NCI-H2227 treated with DMSO at 0.1 percent for 48 hours (cell line): ENCODE measurements around the gene TXNDC12.
"Not testable (repeated sequence)": the region's sequence is repeated elsewhere in the genome, so short reads cannot be mapped to it uniquely, and the experiment has no call there.

Source experiments
- DNase-seq: peaks from one replicate; lab custom pipeline; 2025; lab: John Stamatoyannopoulos, UW

The TXNDC12 gene

DNA sequence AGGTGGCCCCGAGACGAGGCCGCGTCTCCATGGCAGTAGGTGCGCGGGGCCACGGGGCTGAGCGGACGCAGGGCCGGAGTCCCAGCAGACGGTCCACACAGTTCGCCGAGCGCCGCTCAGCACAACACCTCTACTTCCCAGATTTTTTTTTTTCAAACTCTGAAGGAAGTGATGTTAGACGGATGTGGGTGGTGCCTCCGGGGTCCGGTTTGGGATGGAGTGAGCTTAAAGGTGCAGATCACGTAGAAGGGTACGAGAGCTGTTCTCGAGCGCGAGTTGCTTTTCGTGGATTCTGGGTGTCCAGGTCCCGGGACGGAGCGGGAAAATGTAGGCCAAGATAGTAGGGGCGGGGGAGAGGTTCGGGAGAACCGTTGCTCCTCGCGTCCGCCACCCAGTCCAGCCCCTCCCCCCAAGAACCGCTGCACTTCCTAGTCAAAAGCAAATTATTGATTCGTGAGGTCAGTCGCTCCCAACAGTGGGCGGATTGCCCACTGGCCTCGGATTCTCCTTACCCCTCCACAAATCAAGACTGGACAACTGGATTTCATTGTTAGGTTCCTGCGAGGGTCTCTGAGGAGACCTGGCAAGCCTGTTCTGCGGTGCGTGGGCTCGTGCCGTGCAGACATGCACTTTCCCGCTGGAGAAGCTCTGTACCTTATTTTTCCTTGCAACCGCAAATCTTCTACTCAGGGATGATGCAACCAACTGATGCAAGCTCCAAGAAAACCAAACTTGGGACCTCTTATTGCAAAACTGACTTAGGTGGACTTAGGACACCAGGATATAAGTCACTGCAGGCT is at the start of gene TXNDC12:
Gene TXNDC12, minus strand, starts transcription at position 126 of the 800 bp plus-strand sequence. Its CDS starts 95 bp downstream, at position 31.
- peak; percentile 95 for DNase-seq

DNA sequence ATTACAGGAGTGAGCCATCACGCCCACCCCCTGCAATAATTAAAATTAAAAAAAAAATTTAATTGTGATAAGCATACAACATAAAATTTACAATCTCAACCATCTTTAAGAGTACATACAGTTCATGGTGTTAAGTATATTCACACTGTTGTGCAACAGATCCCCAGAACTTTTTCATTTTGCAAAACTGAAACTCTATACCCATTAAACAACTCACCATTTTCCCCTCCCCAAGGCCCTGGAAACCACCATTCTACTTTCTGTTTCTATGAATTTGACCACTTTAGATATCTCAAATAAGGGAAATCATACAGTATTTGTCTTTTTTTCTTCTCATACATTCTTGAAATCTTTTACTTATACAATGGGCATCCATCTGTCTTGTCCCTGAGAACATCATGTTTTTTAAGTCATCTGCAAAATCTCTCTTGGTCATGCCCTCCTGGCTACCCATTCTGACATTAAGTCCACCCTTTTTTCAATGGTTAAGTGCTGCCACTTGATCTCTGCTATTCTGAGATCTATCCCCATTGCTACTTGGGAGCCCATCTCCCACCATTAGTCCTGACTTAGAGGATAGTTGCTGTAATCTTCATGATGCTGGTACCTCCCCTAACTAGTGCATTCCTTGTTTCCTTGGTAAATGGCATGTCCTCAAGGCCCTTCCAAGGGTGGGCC is 47.5 kb upstream of the TXNDC12 start:
- no peak for DNase-seq

DNA sequence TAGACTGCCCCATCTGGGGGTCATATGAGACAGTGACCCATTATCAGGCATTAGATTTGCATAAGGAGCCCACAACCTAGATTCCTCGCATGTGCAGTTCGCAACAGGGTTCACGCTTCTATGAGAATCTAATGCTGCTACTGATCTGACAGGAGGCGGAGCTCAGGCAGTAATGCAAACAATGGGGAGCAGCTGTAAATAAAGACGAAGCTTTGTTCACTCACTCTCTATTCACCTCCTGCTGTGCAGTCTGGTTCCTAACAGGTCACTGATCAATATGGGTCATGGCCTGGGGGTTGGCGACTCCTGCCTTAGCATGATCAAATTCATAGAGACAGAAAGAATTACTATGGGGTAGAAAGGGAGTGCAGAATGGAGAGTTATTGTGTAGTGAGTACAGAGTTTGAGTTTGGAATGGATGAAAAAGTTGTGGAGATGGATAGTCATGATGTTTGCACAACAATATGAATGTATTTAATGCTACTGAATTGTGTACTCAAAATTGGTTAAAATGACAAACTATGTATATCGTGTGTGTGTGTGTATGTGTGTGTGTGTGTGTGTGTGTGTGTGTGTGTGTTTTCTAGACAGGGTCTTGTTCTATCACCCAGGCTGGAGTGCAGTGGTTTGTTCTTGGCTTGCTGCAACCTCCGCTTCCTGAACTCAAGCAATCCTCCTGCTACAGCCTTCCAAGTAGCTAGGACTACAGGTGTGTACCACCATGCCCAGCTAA is 43.3 kb upstream of the TXNDC12 start:
- DNase-seq, result peak; percentile 55

DNA sequence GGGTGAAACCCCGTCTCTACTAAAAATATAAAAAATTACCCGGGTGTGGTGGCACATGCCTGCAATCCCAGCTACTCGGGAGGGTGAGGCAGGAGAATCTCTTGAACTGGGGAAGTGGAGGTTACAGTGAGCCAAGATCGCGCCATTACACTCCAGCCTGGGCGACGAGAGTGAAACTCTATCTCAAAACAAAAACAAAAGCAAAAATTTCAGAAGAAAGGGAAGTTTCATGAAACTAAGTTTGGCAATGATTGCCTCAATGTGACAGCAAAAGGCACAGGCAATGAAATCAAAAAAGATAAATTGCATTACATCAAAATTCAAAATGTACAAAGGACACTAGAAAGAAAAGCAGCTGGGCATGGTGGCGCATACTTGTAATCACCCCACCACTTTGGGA is 41.2 kb upstream of the TXNDC12 start:
- no peak for DNase-seq

DNA sequence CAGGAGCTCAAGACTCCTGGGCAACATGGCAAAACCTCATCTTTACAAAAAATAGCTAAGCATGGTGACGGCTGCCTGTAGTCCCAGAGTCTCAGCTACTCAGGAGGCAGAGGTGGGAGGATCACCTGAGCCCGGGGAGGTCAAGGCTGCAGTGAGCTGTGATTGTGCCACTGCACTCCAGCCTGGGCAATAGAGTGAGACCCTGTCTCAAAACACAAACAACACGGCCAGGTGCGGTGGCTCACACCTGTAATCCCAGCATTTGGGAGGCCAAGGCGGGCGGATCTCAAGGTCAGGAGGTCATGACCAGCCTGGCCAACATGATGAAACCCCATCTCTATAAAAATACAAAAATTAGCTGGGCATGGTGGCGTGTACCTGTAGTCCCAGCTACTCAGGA is 39.3 kb upstream of the TXNDC12 start:
- DNase-seq, result not testable (repeated sequence)

DNA sequence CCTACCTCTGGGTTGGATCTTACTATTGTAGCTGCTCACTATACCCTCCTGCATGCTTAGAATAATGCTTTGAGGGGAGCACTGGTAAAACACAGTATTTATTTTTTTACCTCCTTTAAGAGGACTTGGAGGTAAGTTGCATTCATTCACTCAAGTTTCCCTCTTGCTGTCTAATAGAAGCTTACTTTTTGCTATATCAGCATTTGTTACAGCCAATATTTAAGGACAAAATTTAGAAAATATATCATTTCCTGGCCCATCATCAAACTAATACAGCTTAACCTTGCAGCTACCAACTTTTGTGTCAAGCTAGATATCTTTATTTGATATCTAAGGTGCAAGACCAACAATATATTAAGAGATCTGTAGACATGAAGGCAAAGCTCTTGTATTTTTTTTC is 32.9 kb upstream of the TXNDC12 start:
- not testable (repeated sequence) for DNase-seq

DNA sequence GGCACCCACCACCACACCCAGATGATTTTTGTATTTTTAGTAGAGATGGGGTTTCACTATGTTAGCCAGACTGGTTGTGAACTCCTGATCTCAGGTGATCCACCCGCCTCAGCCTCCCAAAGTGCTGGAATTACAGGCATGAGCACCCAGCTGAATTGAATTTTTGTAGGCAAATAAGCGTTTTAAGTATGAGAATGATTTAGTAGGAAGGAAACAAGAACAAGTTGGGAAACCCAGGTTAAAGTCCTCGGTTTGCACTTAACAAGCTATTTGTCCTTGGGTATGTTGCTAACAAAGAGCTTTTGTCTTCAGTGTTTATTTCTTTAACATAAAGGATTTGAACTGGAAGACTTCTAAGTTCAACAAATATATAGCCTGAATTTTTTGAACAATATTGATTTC is 25.0 kb upstream of the TXNDC12 start:
- DNase-seq, result no peak

DNA sequence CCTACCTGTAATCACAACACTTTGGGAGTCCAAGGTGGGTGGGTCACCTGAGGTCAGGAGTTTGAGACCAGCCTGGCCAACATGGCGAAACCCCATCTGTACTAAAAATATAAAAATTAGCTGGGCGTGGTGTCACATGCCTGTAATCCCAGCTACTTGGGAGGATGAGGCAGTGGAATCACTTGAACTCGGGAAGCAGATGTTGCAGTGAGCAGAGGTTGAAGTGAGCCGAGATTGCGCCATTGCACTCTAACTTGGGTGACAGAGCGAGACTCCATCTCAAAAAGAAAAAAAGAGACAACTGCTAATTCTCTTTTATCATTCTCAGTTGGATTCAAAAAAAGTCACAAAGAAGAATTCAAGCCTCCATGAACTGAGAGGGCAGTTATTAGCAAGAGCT is 22.3 kb upstream of the TXNDC12 start:
- DNase-seq, result not testable (repeated sequence)

DNA sequence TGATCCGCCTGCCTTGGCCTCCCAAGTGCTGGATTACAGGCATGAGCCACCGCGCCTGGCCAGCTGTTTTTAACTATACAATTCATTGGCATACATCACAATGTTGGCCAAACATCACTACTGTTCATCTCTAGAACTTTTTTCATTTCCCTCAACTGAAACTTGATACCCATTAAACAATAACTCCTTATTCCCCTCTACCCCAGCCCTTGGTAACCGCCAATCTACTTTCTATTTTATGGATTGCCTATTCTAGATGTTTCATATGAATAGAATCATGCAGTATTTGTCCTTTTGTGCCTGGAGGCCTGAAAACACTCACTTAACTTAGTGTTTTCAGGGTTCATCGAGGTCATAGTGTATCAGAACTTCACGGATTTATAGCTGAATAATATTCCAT is 17.3 kb upstream of the TXNDC12 start:
- DNase-seq, result no peak

DNA sequence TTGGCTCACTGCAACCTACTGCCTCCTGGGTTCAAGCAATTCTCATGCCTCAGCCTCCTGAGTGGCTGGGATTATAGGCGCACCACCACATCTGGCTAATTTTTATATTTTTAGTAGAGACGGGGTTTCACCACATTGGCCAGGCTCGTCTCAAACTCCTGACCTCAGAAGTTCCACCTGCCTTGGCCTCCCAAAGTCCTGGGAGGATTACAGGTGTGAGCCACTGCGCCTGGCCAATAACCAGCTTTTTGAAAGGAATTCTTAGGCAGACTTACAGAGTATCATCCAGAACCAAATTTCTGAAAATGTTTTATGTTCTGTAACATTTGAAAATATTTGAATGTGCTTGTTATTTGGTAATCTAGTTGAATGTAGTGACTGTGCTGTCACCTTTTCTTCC is 15.7 kb upstream of the TXNDC12 start:
- no peak for DNase-seq

DNA sequence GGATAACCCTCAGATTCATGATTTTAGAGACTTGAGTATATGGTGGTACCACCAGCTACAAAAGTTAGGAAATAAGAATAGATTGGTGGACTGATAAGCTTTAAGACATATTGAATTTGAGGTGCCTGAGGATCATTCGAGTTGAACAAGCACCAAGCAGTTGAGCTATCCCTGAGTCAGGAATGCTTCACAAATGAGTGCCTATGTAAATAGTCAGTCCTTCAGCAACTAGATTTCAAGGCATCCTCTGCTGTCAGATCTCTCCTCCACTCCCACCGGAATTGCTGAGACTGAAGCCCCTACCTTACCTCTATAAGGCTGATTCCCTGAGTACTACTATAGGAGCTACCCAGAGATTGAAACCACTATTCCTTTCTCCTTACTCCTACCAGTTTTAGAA is 8.2 kb upstream of the TXNDC12 start:
- no peak for DNase-seq

DNA sequence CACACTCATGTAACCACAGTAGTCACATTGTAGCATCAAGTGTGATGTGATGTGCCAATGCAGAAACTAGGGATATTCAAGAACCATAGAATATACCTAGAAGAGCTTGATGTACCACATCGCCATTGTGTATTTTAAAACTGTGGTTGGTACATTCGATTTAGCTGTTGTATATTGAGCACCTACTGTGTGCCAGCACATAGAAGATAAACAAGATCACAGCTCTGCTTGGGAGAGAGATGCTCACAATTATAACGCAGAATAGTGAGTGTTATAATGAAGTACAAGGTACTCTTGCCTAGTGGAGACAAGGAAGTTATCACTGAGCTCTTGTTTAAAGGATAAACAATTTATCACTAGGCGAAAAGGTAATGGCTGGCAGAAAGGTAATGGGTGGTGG is 5.8 kb upstream of the TXNDC12 start:
- no peak for DNase-seq

DNA sequence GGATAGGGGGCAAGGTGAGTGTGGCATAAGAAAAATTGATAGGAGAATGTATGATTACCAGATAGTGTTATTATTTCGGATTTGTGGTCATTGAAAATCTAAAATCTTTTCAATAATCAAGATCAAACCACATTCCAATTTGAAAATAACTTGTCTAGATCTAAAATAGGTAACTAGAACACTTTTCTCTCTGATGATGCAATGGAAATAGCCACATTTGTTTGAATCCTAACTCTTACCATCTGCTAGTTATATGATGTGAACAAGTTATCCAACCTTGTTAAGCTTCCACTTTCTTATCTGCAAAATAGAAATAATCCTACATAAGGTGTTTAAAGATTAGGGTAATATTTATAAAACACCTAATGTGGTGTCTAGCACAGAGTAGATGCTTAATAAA is 4.9 kb upstream of the TXNDC12 start:
- DNase-seq, result no peak

DNA sequence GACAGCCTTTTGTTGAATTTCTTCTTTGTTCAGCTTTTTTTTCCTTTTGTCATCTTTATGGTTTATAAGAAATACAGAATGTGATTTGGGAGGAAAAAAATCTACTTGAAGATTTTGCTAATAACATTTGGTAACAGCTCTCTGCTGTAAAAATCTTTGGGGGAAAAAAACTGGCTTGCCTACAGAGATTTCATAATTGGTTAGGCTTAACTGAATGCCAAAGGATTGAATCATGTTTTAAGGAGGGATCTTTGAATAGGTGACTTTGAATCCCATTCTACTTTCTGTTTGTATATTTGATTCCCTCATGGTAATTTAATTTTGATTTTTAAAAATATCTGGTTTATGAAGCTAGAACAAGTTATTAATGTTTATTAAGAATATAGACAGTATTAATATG is 4.3 kb upstream of the TXNDC12 start:
- no peak for DNase-seq

DNA sequence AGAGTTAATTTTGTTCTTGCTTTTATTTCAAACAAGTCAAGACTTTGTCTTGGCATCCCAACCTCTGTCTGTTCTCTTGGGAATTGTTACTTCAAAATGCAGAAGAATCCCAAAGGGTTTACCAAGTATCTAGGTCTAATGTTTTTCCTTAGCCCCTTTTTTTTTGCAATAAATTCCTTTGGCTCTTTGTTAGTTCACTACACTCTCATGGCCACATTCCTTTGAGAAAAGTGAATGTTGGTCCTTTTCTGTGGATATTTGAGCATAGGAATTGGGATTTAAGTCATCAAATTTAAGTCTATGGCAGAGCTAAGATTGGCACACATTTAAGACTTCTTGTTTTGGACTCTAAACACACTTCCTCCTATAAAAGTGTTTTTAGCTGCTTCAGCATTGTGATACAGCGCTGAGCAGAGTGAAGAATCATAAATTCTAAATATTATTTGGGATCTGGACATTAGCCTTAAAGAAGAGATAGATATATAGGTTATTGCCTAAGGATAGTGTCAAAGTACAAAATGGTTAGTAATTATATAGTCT is 3.0 kb upstream of the TXNDC12 start:
- no peak for DNase-seq

DNA sequence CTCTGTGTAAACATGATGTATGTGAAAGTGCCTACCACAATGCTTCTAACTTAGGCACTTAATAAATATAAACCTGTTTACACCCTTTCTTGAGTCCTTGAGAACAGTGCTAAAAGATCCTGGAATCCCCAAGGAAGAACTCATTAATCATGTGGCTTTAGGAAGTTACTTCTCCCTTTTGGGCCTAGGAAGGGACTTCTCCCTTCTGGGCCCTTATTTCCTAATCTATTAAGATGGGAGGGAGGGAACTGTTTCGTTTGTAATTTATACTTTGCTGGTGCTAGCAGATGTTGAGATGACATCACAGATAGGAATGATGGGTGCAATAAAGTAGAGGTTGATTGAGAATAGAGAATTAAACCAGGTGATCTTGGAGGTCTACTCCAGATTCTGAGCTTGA is 2.3 kb upstream of the TXNDC12 start:
- DNase-seq, result no peak

DNA sequence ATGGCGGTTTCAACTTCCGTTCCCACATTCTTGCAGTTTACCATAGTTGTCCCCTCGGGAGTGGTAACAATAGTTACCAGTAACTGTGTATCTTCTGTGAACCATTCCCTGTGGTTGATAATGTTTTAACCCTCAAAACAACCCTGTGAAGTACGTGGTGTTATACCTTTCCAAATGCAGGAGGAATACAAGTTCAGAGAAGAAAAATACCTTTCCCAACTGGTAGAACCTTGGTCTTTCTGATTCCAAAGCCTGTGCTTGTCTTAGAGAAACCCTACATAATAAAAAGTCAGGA is 1.9 kb upstream of the TXNDC12 start:
- DNase-seq, result no peak

DNA sequence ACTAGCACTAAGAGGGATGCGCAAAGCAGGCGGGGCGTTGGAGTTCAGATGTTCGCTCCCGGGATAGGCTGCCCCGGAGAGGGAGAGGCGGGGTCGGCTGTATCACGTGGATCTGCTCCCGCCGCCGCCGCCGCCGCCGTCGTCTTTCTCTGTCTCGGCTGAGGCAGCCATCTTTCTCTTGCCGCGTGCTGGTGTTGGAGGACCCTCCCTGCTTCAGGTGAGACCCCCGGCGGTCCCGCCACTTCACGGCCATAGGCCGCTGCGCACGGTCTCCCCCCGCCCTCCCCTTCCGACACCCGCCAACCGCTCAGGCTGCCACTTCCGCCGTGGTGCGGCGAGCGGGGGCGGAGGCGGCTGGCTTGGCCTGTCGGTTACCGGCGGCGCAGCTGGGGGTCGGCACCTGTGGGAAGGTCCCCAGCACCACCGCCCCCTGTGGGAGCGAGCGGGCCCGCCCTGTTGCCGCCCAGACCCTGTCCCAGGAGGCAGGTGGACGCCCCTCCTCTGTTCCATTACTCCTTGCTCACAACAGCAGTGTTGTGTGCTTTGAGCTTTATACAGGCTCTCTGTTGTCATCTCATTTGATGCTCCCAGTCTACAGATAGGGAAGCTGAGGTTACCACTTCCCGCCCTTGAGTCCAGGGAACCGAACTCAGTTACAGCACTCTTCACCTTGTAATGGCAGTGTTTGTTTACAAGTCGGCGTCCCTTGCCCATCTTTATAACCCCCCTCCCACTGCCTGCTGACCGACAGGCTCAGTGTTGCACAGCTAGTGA is 1.4 kb upstream of the TXNDC12 start, which contains the start of gene BTF3L4:
Gene BTF3L4, plus strand, starts transcription at position 133 of the 774 bp plus-strand sequence. CDS start 3,553 bp downstream, outside the sequence.
- DNase-seq, result peak; percentile 96

DNA sequence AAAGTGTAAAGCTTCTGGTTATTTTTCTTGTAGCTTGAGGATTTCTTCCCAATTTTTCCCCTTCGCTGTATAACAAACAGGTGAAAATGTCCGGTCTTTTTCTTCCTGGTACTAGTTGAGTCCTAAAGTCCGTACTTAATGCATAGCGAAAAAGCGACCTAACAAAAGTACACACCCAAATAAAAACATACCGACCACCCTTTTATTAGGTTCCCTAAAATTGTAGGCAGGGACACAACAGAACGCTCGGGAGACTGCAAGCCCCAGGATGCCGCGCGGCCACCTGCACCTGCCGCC is 823 bp upstream of the TXNDC12 start:
- DNase-seq, result no peak

DNA sequence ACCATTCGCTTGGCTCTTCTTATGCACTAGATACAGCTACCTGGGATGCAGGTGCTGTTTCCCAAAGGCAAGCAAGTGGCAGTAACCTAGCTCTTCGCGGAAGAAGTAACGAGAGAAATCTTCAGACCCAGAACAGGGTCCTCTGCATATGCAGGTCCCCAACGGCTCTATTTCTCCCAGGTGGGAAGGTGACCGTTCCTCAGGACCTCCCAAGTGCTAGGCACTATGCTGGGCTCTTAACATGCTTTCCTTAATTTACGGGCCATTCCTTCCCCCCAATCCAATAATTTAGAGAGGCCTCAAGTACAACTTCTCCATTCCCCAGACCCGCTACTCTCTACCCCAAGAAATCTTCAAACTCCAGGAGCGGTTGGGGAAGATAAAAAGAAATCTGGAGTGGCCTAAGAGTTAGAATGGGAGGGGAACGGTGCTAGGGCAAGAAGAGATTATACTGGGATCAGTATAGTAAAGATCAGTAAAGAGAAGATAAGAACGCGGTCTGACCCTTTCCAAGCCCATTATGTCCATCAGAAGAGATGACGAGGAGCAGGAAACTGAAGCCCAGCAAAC is 410 bp downstream of the TXNDC12 start:
- DNase-seq, result no peak

DNA sequence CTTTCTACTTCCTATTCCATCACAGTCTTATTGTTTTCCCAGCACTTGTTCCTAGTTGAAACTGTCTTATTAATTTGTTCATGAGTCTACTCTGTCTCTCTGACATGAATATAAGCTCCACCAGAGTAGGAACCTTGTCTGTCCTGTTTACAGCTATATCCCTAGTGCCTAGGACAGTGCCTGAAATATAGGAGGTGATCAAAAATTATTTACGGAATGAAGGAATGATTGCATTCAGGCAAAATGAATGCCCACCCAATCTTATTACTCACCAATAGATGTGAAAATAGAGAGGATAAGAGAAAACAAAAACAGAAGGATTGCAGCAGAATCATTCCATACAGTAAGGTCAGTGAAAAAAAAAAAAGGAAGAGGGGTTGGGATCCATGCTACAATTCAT is 1.1 kb downstream of the TXNDC12 start:
- DNase-seq, result no peak

DNA sequence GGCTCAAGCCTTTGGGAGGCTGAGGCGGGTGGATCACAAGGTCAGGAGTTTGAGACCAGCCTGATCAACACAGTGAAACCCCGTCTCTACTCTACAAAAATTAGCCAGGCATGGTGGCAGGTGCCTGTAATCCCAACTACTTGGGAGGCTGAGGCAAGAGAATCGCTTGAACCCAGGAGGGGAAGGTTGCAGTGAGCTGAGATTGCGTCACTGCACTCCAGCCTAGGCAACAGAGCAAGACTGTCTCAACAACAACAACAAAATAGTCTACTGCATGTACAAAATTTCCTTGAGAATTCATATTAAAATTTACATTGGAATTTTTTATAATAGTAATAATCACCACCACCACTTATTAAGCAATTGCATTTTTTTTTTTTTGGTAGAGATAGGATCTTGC is 5.7 kb downstream of the TXNDC12 start:
- DNase-seq, result not testable (repeated sequence)
